HCT116 (cell line): Measurements from ENCODE around the gene MYBPH.

Experiments used
- CTCF ChIP-seq, 3 experiments: fragments of 200-600 bp in 1 of 3; sonication (generic) in 1 of 3; IDR thresholded peaks in 2 of 3; conservative IDR thresholded peaks in 1 of 3; 2 replicates each; pipeline ENCODE4 v1.5.1; 2012 to 2017; ENCODE audit warnings: low read depth in 2 of 3, low read length in 2 of 3, antibody characterized with exemption in 1 of 3, borderline replicate concordance in 1 of 3, control low read depth in 1 of 3, mild to moderate bottlenecking in 1 of 3, mixed read lengths in 1 of 3, mixed run types in 1 of 3, moderate library complexity in 1 of 3; ENCODE audit not compliant: insufficient read depth in 1 of 3
- EZH2 ChIP-seq: fragments of 200-600 bp; sonication (generic); IDR thresholded peaks from 2 replicates; pipeline ENCODE4 v1.6.1; 2017; ENCODE audit warnings: antibody characterized with exemption, mixed run types
- MAX ChIP-seq: IDR thresholded peaks from 2 replicates; pipeline ENCODE4 v1.6.1; 2012
- SIN3A ChIP-seq: IDR thresholded peaks from 2 replicates; pipeline ENCODE4 v1.6.1; 2012; ENCODE audit warnings: low read depth

- no peak for TF ChIP-seq CTCF (IDR thresholded peaks at IDR 0.05 in 2 of 3, conservative IDR thresholded peaks at IDR 0.05 in 1 of 3; ENCODE audit: borderline replicate concordance in 1 of 3, insufficient read depth in 1 of 3, low read depth in 2 of 3, low read length in 2 of 3)
- TF ChIP-seq SIN3A = no peak
- no peak for TF ChIP-seq EZH2
- no peak for TF ChIP-seq MAX
Observed at GRCh38 chr1:203165800-203166161, 9.8 kb downstream of the MYBPH start.
